ENCODE data around the gene MAP1S.

DNA sequence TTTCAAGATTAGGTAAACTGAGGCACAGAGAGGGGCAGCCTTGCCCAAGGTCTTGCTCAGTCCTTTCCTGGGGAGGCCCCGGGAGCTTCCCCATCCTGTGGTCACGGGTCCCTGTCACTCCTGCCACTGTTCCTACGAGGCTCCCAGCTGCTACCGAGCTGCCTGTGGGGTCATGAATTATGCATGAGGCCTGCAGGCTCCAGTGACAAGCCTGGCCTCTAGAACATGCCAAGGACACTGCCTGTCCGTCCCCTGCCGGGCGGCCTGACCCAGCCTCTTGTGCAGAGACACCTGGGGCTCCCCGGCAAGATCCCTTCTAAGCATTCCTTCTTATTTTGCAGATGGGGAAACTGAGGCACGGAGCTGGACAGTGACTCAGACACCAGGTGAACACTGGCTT is 34.7 kb downstream of the MAP1S start:
- TF ChIP-seq, protein P1, sequence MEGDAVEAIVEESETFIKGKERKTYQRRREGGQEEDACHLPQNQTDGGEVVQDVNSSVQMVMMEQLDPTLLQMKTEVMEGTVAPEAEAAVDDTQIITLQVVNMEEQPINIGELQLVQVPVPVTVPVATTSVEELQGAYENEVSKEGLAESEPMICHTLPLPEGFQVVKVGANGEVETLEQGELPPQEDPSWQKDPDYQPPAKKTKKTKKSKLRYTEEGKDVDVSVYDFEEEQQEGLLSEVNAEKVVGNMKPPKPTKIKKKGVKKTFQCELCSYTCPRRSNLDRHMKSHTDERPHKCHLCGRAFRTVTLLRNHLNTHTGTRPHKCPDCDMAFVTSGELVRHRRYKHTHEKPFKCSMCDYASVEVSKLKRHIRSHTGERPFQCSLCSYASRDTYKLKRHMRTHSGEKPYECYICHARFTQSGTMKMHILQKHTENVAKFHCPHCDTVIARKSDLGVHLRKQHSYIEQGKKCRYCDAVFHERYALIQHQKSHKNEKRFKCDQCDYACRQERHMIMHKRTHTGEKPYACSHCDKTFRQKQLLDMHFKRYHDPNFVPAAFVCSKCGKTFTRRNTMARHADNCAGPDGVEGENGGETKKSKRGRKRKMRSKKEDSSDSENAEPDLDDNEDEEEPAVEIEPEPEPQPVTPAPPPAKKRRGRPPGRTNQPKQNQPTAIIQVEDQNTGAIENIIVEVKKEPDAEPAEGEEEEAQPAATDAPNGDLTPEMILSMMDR (IDR thresholded peaks at IDR 0.05) = no peak
- TF ChIP-seq POLR2A (IDR thresholded peaks at IDR 0.05) = no peak

All from heart left ventricle (tissue), 13 donors.